Amygdala (tissue), 56 donors: ENCODE data around the gene NLRP3.
"Not testable (repeated sequence)": the region's sequence is repeated elsewhere in the genome, so short reads cannot be mapped to it uniquely, and the experiment has no call there.

Experiments
- DNase-seq, 56 donors: peaks; one replicate each; lab custom pipeline; 2025; lab: John Stamatoyannopoulos, UW

NLRP3 gene

DNA sequence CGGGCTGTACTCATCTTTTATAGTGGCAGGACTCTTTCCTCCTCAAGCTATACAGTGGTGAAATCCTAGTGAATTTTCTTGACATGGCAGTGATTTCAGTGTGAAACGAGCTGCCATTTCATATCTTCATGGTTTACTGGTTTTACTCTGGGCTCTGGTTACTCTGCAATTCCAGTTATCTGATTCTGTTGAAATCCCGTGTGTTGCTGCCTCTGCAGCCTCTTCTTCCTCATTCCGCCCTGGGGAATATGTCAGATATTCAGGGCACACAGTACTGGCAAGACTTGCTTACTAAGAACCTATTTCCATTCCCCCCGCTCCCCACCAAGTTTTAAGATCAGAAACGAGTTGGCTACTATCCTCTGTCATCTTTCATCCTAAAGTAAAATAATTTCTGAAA lies 49.8 kb downstream of the NLRP3 start:
- no peak for DNase-seq

DNA sequence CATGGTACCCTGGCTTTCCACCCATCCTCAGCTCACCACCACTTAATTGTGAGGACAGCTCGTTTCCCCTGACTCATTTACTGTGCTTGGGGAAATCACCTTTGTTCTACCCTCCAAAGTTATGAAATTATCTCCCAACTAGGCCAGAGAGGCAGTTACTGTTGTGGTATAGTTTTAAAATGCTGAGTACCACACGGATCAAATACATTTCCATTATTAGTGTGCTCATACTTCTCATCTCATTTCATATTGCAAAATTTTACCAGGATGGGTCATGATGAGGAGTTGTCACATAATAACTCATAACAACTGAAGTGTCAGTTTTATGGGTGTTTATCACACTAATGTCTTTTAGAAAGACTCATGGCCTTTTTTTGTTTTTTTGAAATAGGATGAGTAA lies 51.2 kb downstream of the NLRP3 start:
- no peak for DNase-seq

DNA sequence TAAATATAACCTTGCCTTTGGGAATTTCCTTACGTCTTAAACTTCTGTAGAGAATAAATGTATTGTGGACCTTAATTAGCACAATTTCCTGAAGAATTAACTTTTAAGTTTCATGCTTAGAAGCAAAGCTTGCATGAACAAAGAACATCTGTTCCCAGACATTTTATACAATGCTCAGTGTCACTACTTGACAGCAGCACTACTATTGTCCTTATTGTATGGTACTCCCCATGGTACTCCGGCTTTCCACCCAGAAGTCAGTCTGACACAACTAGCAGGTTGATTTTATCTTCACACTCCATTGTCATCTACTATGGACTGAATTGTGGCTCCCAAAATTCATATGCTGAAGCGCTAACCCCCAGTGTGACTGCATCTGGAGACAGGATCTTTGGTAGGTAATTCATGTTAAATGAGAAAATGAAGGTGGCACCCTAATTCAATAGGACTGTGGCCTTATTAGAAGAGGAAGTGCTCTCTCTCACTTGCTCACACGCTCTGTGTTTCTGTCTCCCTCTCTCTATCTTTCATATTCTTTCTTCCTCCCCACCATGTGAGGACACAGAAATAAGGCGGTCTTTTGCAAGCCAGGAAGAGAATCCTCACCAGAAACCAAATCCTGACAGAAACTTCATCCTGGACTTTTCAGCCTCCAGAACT lies 52.6 kb downstream of the NLRP3 start:
- DNase-seq: no peak

DNA sequence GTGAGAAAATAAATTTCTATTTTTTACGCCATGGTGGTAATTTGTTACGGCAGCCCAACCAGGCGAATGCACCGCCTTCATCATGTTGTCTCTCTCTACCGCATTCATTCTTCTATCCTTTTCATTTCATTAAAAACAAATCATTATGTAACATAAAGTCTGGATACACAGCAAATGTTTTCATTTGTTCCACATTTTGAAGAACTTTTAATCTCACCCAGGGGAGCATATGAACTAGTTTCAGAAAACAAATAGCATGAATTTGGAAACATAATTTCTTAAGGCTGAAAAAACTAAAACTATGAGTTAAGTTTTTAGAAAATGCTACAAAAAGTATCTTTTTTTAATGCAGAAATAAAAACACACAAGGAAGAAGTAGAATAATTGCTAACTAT lies 53.2 kb downstream of the NLRP3 start:
- no peak for DNase-seq

DNA sequence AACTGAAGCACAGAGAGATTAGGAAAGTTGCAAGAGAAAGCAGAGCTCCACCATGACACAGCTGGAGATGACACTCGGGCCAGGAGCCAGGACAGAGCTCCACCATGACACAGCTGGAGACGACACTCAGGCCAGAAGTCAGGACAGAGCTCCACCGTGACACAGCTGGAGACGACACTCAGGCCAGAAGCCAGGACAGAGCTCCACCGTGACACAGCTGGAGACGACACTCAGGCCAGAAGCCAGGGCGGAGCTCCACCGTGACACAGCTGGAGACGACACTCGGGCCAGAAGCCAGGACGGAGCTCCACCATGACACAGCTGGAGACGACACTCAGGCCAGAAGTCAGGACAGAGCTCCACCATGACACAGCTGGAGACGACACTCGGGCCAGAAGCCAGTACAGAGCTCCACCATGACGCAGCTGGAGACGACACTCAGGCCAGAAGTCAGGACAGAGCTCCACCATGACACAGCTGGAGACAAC lies 55.0 kb downstream of the NLRP3 start:
- not testable (repeated sequence) for DNase-seq

DNA sequence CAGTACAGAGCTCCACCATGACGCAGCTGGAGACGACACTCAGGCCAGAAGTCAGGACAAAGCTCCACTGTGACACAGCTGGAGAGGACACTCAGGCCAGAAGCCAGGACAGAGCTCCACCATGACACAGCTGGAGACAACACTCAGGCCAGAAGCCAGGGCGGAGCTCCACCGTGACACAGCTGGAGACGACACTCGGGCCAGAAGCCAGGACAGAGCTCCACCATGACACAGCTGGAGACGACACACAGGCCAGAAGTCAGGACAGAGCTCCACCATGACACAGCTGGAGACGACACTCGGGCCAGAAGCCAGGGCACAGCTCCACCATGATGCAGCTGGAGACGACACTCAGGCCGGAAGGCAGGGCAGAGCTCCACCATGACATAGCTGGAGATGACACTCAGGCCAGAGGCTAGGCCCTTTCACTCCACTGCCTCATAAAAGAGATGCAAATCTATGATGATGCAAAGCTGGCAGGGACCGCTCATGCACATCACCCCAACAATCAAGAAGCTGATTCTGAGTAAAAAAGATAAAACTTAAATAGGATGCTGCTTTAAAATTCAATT lies 55.6 kb downstream of the NLRP3 start:
- no peak for DNase-seq

DNA sequence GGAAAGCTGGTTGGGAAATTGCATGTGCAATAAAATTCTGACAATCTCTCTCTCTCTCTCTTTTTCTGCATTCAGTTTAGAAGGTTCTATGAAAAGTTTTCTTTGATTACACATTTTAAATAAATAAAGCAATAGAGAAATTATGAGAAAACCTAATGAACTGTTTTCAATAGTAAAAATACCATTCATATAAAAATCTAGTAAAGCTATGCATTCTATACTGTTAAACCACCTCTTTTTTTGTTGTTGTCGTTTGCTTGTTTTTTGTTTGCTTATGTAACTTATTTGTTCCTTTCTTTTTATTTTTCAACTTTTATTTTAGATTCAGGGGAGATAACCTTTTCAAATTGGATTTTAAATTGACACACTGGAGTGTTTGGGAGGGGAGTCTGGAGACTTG lies 56.1 kb downstream of the NLRP3 start:
- DNase-seq: no peak

DNA sequence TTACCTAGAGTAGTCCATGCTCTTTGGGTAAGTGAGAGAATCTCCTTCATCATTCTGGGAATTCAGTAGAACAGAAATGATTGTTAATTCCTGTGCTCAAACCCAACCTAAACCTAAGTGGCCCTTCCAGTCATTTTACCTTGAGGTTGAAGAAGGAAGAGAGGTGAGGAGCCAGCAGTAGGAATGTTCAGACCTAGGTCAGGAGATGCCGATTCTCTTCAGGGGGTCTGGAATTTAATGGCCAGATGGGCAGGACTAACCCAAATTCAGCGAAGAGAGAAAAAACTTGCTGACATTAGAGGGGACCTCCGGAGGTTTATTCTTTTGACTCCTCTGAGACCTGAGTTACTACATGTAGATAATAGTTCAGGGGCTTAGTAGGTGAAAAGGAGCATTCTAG lies 58.4 kb downstream of the NLRP3 start:
- DNase-seq: no peak

DNA sequence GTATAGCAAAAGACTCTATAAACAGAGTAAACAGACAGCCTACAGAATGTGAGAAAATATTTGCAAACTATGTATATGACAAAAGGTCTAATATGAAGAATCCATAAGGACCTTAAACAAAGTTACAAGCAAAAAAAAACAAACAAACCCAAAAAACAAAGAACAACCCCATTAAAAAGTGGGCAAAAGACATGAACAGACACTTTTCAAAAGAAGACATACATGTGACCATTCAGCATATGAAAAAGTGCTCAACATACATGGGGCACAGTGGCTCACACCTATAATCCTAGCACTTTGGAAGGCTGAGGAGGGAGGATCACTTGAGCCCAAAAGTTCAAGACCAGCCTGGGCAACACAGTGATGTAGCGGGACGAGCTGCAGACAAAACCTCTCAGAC lies 59.8 kb downstream of the NLRP3 start:
- no peak for DNase-seq

DNA sequence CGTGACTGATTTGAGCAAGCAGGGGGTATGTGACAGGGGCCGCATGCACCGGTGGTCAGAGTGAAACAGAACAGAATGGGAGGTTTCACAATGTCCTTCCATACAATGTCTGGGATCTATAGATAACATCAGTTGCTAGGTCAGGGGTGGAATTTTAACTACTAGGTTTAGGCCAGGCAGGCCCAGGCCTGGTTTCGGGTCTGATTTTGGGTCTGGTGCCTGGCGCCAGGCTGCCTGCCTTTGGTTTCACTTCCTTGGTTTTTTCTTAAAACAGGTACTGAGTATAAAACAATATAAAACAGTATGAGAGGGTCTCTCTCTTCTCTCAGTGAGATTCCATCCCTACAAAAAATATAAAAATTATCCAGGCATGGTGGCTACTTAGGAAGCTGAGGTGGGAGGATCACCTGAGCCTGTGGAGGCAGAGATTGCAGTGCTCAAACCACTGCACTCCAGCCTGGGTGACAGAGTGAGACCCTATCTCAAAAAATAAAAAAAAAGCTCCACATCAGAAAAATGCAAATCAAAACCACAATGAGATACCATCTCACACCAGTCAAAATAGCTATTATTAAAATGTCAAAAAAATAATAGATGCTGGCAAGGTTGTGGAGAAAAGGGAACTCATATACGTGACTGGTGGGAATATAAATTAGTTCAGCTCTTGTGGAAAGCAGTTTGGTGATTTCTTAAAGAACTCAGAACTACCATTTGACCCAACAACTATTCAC lies 60.5 kb downstream of the NLRP3 start:
- not testable (repeated sequence) for DNase-seq

DNA sequence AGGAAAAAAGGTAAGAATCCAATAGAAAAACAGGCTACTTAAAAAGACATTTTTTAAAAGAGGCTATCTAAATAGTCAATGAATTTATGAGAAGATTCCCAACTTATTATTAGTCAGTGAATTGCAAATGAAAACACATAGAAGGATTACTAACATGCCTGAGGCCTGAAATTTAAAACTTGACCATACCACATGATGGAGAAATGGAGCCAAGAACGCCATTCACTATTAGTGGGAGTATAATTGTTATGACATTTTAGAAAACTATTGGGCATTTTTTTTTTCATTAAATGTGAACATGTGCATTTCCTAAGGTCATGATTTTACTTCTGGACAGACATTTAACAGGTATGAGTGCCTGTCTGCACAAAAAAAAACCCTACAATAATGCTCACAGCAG lies 66.8 kb downstream of the NLRP3 start:
- DNase-seq: no peak

DNA sequence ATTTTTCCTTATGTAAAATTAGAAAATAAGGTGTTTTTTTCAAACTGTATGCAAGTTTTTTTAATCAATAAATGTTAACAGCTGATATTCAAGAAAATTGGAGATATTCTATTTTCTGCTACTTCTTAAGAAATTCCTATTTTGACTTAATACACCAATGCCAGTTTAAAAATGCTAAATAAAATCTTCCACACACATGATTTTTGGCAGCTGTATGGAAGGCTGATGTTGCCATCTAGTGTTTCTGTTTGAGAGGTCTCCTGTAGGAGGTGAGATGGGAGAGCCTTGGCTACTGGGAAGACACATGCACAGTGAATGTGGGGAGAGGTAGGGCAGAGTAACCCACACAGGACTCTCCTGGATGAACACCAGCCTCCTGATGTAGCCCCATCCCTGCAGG lies 71.1 kb downstream of the NLRP3 start:
- DNase-seq: peak in 9 of 56 donors; percentile 1 to 33 (median 7)

DNA sequence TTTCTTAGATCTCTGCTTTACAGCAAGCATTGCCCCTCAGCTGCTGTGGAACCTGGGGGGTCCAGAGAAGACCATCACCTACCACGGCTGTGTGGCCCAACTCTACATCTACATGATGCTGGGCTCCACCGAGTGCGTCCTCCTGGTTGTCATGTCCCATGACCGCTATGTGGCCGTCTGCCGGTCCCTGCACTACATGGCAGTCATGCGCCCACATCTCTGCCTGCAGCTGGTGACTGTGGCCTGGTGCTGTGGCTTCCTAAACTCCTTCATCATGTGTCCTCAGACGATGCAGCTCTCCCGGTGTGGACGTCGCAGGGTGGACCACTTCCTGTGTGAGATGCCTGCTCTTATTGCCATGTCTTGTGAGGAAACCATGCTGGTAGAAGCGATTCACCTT lies 75.4 kb downstream of the NLRP3 start:
- no peak for DNase-seq

DNA sequence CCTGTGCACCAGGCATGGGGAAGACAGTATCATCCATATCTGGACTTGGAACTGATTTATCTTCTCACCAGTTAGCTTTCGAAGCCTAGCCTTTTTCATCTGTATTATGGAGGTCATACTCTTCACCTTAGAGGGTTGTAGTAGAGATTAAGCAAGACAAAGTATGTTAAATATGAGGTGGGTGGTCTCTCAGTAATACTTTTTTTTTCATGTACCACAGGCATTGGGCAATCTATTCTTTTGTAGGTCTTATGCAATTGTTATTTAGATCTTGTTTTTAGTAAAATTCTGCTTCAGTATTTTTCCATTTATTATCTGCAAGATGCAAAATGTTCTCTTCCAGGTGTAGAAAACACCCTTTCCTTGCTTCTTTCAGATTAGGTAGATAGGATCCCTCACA lies 77.1 kb downstream of the NLRP3 start:
- no peak for DNase-seq

DNA sequence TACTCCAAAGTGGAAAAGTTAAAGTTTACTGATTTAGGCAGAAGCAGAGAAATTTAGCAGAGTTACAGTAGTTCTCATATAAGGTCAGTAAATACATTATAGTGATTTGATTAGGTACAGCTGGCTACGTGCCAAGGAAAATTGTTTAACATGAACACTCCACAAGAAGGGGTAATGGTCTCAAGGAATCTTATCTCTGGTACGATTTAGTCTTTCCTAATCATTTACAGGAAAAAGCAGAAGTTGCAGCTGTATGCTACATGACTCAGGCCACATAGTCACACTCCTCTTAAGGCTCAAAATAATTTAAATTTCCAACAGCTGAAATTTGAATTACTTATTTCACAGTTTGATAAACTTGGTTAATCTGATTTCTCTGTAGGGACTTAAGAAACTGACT lies 78.8 kb downstream of the NLRP3 start:
- no peak for DNase-seq

DNA sequence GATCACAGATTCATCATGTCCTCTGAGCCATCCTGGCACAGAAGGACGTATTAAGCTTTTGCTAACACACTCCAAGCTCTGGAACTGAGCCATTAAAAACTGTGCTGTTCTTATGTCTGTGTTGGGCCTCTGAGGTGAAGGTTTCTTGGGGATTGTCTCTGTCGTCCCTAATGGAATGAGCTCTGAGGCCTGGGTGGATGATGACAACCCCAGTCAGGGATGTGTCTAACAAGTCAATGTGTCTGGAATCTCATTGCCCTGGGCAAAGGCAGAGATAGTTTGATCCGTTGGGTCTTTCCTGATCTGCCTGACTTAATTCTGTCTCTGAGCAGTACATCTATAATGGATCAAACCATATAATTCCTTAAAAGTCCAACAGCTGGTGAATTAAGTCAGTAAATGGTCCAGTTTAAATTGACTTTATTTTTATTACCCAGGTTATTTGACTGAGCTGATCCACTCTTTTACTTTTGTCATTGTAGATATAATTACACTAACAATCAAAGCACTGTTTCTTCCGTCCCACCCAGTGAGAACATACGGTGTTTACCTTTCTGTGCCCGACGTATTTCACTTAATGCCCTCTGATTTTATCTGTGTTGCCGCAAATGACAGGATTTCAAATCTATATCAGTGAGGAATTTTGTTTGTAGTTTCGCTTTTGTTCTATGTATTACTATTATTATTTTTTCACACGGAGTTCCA lies 80.8 kb downstream of the NLRP3 start:
- no peak for DNase-seq
